Hepatic stellate cell (primary cell): ENCODE measurements around the gene RFPL4A.

Experiments used
- DNase-seq: peaks from one replicate; pipeline ENCODE4 v3.0.0; 2011; ENCODE audit warnings: low spot score

The RFPL4A gene

DNA sequence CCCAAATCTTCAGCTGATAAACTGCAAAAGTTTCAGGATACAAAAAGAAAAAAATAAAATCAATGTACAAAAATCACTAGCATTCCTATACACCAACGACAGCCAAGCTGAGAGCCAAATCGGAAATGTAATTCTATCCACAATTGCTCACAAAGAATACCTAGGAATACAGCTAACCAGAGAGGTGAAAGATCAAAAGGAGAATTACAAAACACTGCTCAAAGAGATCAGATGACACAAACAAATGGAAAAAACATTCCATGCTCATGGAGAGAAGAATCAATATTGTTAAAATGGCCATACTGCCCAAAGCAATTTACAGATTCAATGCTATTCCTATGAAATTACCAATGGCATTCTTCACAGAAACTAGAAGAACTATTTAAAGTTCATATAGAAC is 43.4 kb downstream of the RFPL4A start:
- DNase-seq, result no peak

DNA sequence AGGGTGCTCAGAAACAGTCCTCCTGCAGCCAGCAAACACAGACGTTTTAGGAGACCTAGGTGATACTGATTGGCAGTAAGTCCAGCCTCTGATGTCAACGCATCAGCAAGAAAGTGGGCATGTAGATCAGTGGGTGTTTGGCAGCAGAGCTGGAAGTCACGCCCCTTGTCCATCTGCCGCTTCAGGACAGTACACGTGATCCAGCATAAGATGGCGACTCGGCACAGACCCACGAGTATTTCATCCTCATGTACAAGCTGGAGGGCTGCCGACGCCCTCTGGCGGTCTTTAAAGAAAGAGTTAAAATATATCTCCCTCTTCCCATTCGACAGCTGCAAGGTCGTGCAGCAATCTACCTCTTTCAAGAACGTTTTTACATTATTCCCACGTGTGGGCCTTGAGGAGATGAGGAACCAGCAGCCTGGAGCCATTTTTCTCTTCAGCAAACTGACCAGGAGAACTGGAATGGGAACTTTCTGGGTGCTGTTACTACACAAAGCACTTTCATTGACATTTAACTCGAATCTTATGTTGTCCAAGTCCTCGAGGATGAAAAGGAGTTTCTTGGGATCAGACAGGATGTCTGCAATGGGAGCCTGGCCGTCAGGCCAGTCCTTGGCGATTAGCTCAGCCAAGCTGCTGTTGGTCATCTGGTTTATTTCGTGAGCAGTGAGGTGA is 50.6 kb downstream of the RFPL4A start:
- DNase-seq, result peak; percentile 22

DNA sequence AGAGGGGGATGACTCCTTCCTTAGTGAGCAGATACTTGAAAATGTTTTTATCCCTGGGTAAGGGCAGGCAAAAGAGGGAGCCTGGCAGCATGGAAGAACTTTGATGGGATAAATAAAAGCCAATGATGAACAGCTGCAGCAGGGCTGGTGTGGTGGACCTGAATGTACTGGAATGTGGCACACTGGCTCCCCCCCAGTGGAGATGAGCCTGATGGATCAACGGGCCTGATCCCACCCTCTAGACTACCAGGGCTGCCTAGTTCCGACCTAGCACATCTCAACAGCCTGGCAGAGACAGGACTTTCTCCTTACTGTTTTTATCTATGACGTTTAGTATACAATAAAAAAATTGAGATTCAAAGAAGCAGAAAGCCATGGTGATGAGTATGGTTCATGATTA is 52.4 kb downstream of the RFPL4A start:
- DNase-seq, result no peak

DNA sequence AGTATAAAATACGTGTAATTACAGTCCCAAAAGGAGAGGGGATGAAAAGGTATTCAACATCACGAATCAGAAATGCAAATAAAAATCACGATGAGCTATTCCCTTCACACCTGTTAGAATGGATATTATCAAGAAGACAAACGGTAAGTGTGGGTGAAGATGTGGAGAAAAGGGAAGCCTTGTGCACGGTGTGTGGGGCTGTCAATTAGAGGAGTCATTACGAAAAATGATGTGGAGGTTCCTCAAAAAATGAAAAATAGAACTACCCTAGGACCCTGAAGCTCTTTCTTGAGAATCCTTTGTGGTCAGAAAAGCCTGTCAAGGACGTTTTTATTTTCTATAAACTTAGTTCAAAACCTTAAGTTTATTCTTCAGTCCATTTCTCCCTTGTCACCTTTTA is 53.6 kb downstream of the RFPL4A start:
- no peak for DNase-seq
